Activated T-cell treated with anti-CD3 and anti-CD28 coated beads, Interleukin-2, amount 50 U/mL, for 48 hours (primary cell): ENCODE data around the gene PTPA.
A peak's percentile ranks its signal among the peaks of the same experiment; 100 is the strongest.

Experiments
- DNase-seq, 2 experiments: peaks; one replicate each; pipeline ENCODE4 v3.0.0-alpha.2; 2020

Gene PTPA

GRCh38 chr9:129138476-129139232 is 27.4 kb downstream of the PTPA start:
- no peak for DNase-seq

GRCh38 chr9:129139233-129139992 is 28.2 kb downstream of the PTPA start:
- DNase-seq, result peak; percentile 80 to 81

GRCh38 chr9:129139993-129140396 is 28.8 kb downstream of the PTPA start:
- DNase-seq, result peak; percentile 83 to 84

GRCh38 chr9:129140397-129141065 is 29.3 kb downstream of the PTPA start:
- DNase-seq, result peak; percentile 67 to 72

- peak; percentile 42 to 51 for DNase-seq
These were observed 30.1 kb downstream of the PTPA start for GRCh38 chr9:129141066-129142041.

- DNase-seq, result no peak
These were observed 31.1 kb downstream of the PTPA start for GRCh38 chr9:129142138-129142935.

GRCh38 chr9:129143031-129143927 is 32.1 kb downstream of the PTPA start:
- peak; percentile 83 to 85 for DNase-seq

GRCh38 chr9:129145316-129145715 is 34.1 kb downstream of the PTPA start:
- DNase-seq, result no peak

GRCh38 chr9:129145841-129146292 is 34.7 kb downstream of the PTPA start:
- no peak for DNase-seq

- no peak for DNase-seq
These were observed 35.3 kb downstream of the PTPA start for GRCh38 chr9:129146441-129146941.

- DNase-seq, result no peak
These were observed 37.4 kb downstream of the PTPA start for GRCh38 chr9:129148463-129149204.

GRCh38 chr9:129149442-129149841 is 38.2 kb downstream of the PTPA start:
- DNase-seq, result no peak

GRCh38 chr9:129150122-129150521 is 38.9 kb downstream of the PTPA start:
- no peak for DNase-seq

GRCh38 chr9:129150672-129151211 is 39.5 kb downstream of the PTPA start:
- DNase-seq, result no peak

GRCh38 chr9:129151469-129151868 is 40.3 kb downstream of the PTPA start:
- DNase-seq, result no peak

GRCh38 chr9:129154866-129155477 is 43.8 kb downstream of the PTPA start:
- DNase-seq, result no peak

- no peak for DNase-seq
These were observed 44.9 kb downstream of the PTPA start for GRCh38 chr9:129156163-129156562.

- DNase-seq, result no peak
These were observed 49.7 kb downstream of the PTPA start for GRCh38 chr9:129160712-129161533.
